Spleen (tissue), 11 donors: ENCODE results near the gene DPF1. TPM values are rescaled to one million over a fixed set of nuclear protein-coding genes. Genes with fewer than 3 reads are reported as not detected.
A peak's percentile ranks its signal among the peaks of the same experiment; 100 is the strongest.

ENCODE experiments used
- DNase-seq: peaks from one replicate; pipeline ENCODE4 v3.0.0-alpha.2; 2020
- H3K27ac ChIP-seq, 8 donors: fragments of 200-600 bp; sonication (generic) in 7 of 8; 1 replicate in 4 of 8; 2 replicates in 4 of 8; pipeline versions ENCODE4 v1.5.0 to v1.8.0; 2016 to 2021; ENCODE audit warnings: inconsistent platforms in 4 of 8, mild to moderate bottlenecking in 4 of 8, moderate library complexity in 1 of 8
- H3K27me3 ChIP-seq, 7 donors: fragments of 200-600 bp; sonication (generic) in 6 of 7; replicated peaks in 1 of 7; 1 replicate in 4 of 7; 2 replicates in 3 of 7; pipeline versions ENCODE4 v1.5.0 to v1.8.0; 2016 to 2021; ENCODE audit warnings: inconsistent platforms in 3 of 7, mild to moderate bottlenecking in 1 of 7
- H3K36me3 ChIP-seq, 6 donors: fragments of 200-600 bp; sonication (generic) in 5 of 6; 1 replicate in 4 of 6; 2 replicates in 2 of 6; pipeline versions ENCODE4 v1.5.0 to v1.8.0; 2016 to 2021; ENCODE audit warnings: inconsistent platforms in 2 of 6
- H3K4me1 ChIP-seq, 6 donors: fragments of 200-600 bp; sonication (generic) in 5 of 6; 1 replicate in 3 of 6; 2 replicates in 3 of 6; pipeline versions ENCODE4 v1.5.0 to v1.8.0; 2016 to 2021; ENCODE audit warnings: inconsistent platforms in 3 of 6
- H3K4me3 ChIP-seq, 8 donors: fragments of 200-600 bp; sonication (generic) in 7 of 8; 1 replicate in 4 of 8; 2 replicates in 4 of 8; pipeline versions ENCODE4 v1.5.0 to v1.8.0; 2016 to 2021; ENCODE audit warnings: inconsistent platforms in 4 of 8, mild to moderate bottlenecking in 4 of 8, moderate library complexity in 2 of 8
- H3K9me3 ChIP-seq, 8 donors: fragments of 200-600 bp; sonication (generic) in 7 of 8; 1 replicate in 4 of 8; 2 replicates in 4 of 8; pipeline versions ENCODE4 v1.5.0 to v1.8.0; 2016 to 2021; ENCODE audit warnings: inconsistent platforms in 4 of 8
- POLR2A ChIP-seq, 3 donors: fragments of 450-650 bp; IDR thresholded peaks; one replicate each; pipeline ENCODE4 v1.5.1; 2017; ENCODE audit warnings: antibody characterized with exemption in 3 of 3, mild to moderate bottlenecking in 1 of 3
- POLR2AphosphoS5 ChIP-seq, 3 donors: sonication (generic); formaldehyde crosslinking; IDR thresholded peaks; one replicate each; pipeline ENCODE4 v1.5.1; 2017; ENCODE audit warnings: antibody characterized with exemption in 3 of 3
- WGBS, 5 donors: extraction: QIAGEN DNeasy Blood & Tissue Kit in 3 of 5; methylation state at CpG; one replicate each; pipeline versions ENCODE4 v1.1.5 to v1.1.7; 2013 to 2018; 5-methylcytosine and 5-hydroxymethylcytosine counted together
- intact Hi-C: fragments of 100-400 bp; cut with DNase I; formaldehyde crosslinking; loops from one replicate; pipeline ENCODE4 v1.15.0; 2023; ENCODE audit warnings: low total_unique reads
- polyA plus RNA-seq, 3 donors: library from polyadenylated mRNA; stranded (reverse); fragments of 200-250 nt; gene quantifications; one replicate each; pipeline ENCODE4 v1.2.1, GENCODE V29; 2013
- total RNA-seq, 7 donors: library from RNA; depleted of rRNA in 3 of 7; stranded (reverse); fragments of >200 nt in 3 of 7; fragmentation: NEBNext Ultra II Directional in 4 of 7; extraction: Animal tissue kit (Norgen Biotek cat#: 25700) in 4 of 7; gene quantifications; one replicate each; pipeline versions ENCODE4 v1.1.0 to v1.2.1, GENCODE V29; 2016 to 2021
- TF ChIP-seq, protein P1 (sequence below), 11 experiments: fragments of 200-600 bp in 7 of 11; fragments of 450-650 bp in 4 of 11; sonication (generic) in 4 of 11; IDR thresholded peaks in 8 of 11; conservative IDR thresholded peaks in 3 of 11; 1 replicate in 7 of 11; 2 replicates in 4 of 11; pipeline versions ENCODE4 v1.4.0 to v1.8.0; 2016 to 2021; ENCODE audit warnings: antibody characterized with exemption in 11 of 11, inconsistent platforms in 4 of 11, mild to moderate bottlenecking in 1 of 11
- donor health status: healthy with polysubstance abuse.
- donor health status: DM: no; HTN: no; CAD: no; lungs with moderate emphysema.
- donor health status: DM: no; HTN: no; CAD: no.
- donor health status: Bipolar disorder and iron deficiency.
- donor health status: healthy.
- donor health status: DM: no; HTN: no; CAD: no.
- donor health status: DM: yes; HTN: yes; CAD: no.

Gene DPF1
- total and polyA plus RNA-seq, 10 donors: 0.04 to 0.06 (median 0.06) TPM; not detected in 7

DNA sequence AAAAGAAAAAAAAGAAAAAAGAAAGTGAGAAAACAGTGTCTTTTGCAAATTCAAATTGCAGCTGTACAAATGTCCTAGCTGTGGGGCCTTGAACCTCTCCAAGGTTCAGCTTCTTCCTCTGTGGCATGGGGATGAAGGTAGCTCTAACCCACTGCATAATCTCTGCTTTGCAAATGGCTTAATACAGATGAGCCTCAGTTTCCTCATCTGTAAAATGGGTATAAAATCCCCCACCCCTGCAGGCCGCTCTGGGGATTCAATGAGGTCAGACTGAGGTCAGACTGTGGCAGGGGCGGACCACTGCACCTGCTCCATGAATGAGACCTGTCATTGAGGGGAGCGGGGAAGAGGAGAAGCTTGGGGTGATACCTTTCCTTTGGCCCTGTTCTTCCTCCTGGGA is 5.8 kb downstream of the DPF1 start:
- no peaks in the 10 kb centered on the region for H3K9me3 ChIP-seq
- TF ChIP-seq POLR2AphosphoS5 (IDR thresholded peaks at IDR 0.05) (no peak), POLR2A (IDR thresholded peaks at IDR 0.05) (no peak)
- TF ChIP-seq, protein P1, sequence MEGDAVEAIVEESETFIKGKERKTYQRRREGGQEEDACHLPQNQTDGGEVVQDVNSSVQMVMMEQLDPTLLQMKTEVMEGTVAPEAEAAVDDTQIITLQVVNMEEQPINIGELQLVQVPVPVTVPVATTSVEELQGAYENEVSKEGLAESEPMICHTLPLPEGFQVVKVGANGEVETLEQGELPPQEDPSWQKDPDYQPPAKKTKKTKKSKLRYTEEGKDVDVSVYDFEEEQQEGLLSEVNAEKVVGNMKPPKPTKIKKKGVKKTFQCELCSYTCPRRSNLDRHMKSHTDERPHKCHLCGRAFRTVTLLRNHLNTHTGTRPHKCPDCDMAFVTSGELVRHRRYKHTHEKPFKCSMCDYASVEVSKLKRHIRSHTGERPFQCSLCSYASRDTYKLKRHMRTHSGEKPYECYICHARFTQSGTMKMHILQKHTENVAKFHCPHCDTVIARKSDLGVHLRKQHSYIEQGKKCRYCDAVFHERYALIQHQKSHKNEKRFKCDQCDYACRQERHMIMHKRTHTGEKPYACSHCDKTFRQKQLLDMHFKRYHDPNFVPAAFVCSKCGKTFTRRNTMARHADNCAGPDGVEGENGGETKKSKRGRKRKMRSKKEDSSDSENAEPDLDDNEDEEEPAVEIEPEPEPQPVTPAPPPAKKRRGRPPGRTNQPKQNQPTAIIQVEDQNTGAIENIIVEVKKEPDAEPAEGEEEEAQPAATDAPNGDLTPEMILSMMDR (IDR thresholded peaks at IDR 0.05 in 8 of 11, conservative IDR thresholded peaks at IDR 0.05 in 3 of 11): no peak
- H3K36me3 ChIP-seq: no peaks in the 10 kb centered on the region
- intact Hi-C loops: no loop called here
- no peak overlapping the region for H3K27ac ChIP-seq
- no peak overlapping the region for H3K4me3 ChIP-seq
- H3K27me3 ChIP-seq: peaks cover 0 to 100% (median 40%) of the 10 kb centered on the region in 7 donors
- WGBS, 5 donors: 86 to 98% (median 95%) methylated on average over 3 of the region's 3 CpGs
- H3K4me1 ChIP-seq: peaks cover 0 to 13% (median 2%) of the 10 kb centered on the region in 6 donors
- DNase-seq: no peak

DNA sequence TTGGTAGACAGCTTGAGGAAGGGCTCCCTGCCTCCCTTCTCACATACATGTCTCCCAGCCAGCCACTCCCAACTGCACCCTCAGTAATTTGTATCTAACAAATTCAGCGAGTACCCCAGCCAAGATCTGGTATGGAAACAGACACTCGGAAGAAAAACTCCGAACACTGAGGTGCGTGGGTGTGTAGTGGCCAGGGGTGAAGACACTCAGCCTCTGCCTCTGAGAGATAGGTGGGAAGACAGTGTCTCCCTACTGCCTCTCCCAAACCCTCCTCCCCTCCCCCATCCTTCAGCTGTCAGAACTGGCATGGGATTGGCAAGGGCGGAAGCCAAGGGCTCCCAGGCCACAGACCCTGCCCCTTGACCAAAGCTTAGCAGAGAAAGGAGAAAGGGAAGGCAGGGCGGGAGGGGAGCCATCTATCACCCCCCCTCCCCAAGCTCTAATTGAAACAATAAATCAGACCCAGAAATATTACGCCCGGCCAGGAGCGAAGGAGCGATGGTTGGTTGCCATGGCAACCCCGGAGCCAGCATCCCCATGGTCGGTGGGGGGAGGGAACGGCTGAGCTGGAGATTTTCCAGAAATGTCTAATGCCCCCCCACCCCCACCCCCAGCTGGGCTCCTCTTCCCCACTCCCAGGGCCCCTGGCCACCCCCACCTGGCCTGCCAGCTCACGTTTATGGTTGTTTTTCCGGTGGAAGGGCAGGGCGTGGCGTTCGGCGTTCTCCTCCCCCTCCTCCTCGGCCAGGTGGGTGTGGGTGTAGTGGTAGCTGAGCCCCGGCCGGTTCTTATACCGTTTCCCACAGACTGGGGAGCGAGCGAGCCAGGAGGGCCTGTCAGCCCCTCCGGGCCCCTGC is 7.0 kb downstream of the DPF1 start:
- TF ChIP-seq POLR2A (IDR thresholded peaks at IDR 0.05) (no peak), POLR2AphosphoS5 (IDR thresholded peaks at IDR 0.05) (no peak)
- TF ChIP-seq, protein P1 (IDR thresholded peaks at IDR 0.05 in 8 of 11, conservative IDR thresholded peaks at IDR 0.05 in 3 of 11): no peak
- Histone ChIP-seq H3K4me1 (peaks cover 0 to 13% (median 2%) of the 10 kb centered on the region in 6 donors), H3K27ac (no peak overlapping the region), H3K9me3 (no peaks in the 10 kb centered on the region), H3K27me3 (peaks cover 0 to 100% (median 35%) of the 10 kb centered on the region in 7 donors), H3K4me3 (no peak overlapping the region), H3K36me3 (no peaks in the 10 kb centered on the region)
- WGBS, 5 donors: 65 to 70% (median 65%) methylated on average over 15 to 26 of the region's 26 CpGs
- no peak for DNase-seq
- intact Hi-C loops: no loop called here

DNA sequence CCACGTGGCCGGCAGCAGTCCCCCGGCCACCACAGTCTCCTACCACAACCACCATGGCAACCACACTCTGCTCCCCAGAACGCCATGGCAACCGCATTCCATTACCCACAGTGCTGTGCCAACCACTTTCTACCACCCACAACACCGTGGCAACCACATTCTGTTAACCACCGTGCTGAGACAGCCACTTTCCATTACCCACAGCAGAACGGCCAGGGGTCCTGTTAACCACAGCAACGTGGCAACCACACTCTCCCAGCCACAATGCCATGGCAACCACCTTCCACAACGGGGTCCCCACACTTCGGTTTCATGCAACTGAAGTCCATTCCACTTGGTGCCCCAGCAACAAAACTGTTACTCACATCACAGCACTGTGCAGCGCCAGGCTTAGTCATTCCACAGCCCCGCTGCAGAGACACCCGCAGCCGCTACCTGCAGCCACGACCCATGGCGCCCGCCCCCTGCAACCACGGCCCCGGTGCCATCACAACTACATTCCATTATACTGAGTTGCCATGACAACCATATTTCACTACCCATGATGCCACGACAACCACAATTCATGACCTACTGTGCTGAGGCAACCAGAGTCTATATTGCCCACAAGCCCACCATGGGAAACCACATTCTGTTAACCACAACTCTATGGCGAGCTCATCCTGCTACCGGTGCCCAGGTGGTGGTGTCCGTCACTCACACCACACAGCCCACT is 10.0 kb downstream of the DPF1 start:
- Histone ChIP-seq H3K27me3 (peaks cover 8 to 100% (median 60%) of the 10 kb centered on the region in 7 donors), H3K27ac (no peak overlapping the region), H3K9me3 (no peaks in the 10 kb centered on the region), H3K4me1 (peaks cover 8 to 42% (median 25%) of the 10 kb centered on the region in 6 donors), H3K4me3 (no peak overlapping the region), H3K36me3 (no peaks in the 10 kb centered on the region)
- intact Hi-C loops: no loop called here
- peak in 1 of 3 donors; percentile 26 for TF ChIP-seq POLR2AphosphoS5 (IDR thresholded peaks at IDR 0.05)
- TF ChIP-seq, protein P1 (IDR thresholded peaks at IDR 0.05 in 8 of 11, conservative IDR thresholded peaks at IDR 0.05 in 3 of 11): no peak
- TF ChIP-seq POLR2A (IDR thresholded peaks at IDR 0.05): no peak
- no peak for DNase-seq
- WGBS, 5 donors: 19 to 44% (median 29%) methylated on average over 21 to 24 of the region's 24 CpGs

DNA sequence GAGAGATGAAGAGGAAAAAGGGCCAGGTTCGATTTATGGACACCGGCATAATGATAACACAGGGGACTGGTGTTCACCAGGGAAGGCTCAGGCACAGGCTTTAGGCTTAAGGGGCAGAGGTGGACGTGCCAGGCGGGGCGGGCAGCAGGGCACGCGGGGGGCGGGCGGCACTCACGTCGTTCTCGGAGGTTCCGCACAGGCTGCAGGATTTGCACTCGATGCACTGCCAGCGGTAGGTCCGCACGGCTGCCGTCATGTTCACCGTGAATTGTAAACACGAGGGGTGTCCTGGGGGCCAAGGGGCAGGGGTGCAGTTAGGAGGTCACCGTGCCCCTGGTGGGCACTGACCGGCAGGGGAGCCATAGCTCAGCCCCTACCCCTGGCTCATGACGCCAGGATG is 10.6 kb downstream of the DPF1 start:
- no peak for DNase-seq
- Histone ChIP-seq H3K9me3 (no peaks in the 10 kb centered on the region), H3K4me1 (peaks cover 8 to 48% (median 25%) of the 10 kb centered on the region in 6 donors), H3K27ac (no peak overlapping the region), H3K36me3 (peaks cover 0 to 3% (median 0%) of the 10 kb centered on the region in 6 donors), H3K4me3 (no peak overlapping the region), H3K27me3 (peaks cover 8 to 100% (median 61%) of the 10 kb centered on the region in 7 donors)
- intact Hi-C loops: no loop called here
- no peak for TF ChIP-seq POLR2A (IDR thresholded peaks at IDR 0.05)
- TF ChIP-seq, protein P1 (IDR thresholded peaks at IDR 0.05 in 8 of 11, conservative IDR thresholded peaks at IDR 0.05 in 3 of 11): no peak
- 85 to 94% (median 90%) methylated on average over 19 to 23 of the region's 23 CpGs for WGBS, 5 donors
